ENCODE results near the gene NCR2.

The NCR2 gene

DNA sequence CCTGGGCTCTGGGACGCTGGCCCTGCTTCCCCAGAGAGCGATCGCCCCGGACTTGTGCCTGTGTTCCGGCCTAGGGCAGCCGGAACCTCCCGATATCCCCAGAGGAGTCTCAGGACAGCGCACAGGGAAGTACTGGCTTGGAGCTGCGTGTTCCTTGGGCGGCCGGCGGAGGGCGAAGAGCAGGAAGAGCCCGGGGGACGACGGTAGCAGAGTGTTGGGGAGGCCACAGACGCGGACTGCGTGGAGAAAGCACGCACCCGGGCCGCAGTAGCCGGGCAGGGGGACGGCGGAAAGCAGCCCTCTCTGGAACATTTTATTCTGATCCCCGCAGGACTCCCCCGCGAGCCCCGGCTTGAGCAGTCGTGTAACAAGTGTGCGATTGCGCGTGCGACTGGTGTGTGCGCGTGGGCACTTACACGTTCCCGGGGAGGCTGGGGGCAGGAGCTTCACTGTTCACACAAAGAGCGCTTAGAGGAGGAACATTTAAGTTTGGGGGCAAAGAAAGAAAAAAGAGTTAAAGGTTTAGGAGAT, 36.1 kb downstream of the NCR2 start:
- peak; percentile 71 for ATAC-seq
- no peak for TF ChIP-seq TCF4 (CRISPR knock-in tag; IDR thresholded peaks at IDR 0.05; ENCODE audit: borderline replicate concordance)
- TF ChIP-seq CSDC2 (CRISPR knock-in tag; IDR thresholded peaks at IDR 0.05): no peak
- TF ChIP-seq RARB (CRISPR knock-in tag; IDR thresholded peaks at IDR 0.05): no peak
- no peak for TF ChIP-seq TOX (CRISPR knock-in tag; IDR thresholded peaks at IDR 0.05; ENCODE audit: borderline replicate concordance)
- no peak for TF ChIP-seq PPARA (CRISPR knock-in tag; IDR thresholded peaks at IDR 0.05; ENCODE audit: borderline replicate concordance)
- TF ChIP-seq ZNF8 (CRISPR knock-in tag; IDR thresholded peaks at IDR 0.05): no peak
- no peak for TF ChIP-seq ZNF70 (CRISPR knock-in tag; IDR thresholded peaks at IDR 0.05)
- no peak for TF ChIP-seq ISL1 (CRISPR knock-in tag; IDR thresholded peaks at IDR 0.05)
- TF ChIP-seq TSHZ2 (CRISPR knock-in tag; IDR thresholded peaks at IDR 0.05): no peak
- no peak for TF ChIP-seq ZC3H10 (CRISPR knock-in tag; IDR thresholded peaks at IDR 0.05)
- no peak for TF ChIP-seq GLIS3 (CRISPR knock-in tag; IDR thresholded peaks at IDR 0.05)
- no peak for TF ChIP-seq ZFP30 (CRISPR knock-in tag; IDR thresholded peaks at IDR 0.05)
- TF ChIP-seq OSR1 (CRISPR knock-in tag; IDR thresholded peaks at IDR 0.05): no peak
- TF ChIP-seq ZNF565 (CRISPR knock-in tag; conservative IDR thresholded peaks at IDR 0.05; ENCODE audit: low read depth): no peak
- TF ChIP-seq BACH2 (CRISPR knock-in tag; IDR thresholded peaks at IDR 0.05; ENCODE audit: borderline replicate concordance): no peak

DNA sequence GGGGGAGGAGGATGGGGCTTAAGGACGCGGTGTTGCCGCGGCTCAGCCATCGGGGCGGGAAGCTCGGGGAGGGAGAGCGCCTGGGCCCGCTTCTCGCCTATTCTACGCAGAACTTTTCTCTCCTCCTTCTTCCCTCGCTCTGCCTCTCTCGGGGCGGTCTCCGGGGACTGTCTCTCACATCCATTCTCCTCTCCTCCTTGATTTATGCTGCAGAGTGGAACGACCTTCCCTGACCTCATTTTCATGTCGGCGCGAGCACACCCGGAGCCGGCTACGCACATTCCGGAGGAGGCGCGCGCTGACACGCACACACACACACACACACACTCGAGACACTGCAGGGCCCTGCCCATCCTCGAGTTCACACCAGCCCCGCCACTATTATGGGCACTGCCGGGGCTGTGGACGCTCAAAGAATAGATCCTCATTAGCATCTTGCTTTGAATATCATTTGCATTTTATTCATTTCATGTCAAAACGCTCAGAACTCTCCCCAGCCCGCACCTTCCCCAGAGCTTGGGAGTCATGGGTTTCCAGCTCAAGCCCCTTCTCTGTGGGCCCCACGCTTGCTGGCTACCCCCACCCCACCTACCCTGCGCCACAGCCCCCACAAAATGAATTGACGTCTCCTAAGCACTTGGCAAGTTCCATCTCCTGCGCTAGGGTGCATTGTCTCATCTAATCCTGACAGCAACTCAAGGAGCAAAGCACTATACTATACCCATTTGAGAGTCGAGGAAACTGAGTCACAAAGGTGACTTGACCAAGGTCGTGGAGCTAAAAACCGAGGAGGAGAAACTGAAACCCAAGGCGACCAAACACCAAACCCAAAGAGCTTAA, 36.8 kb downstream of the NCR2 start:
- ATAC-seq: peak; percentile 12
- no peak for TF ChIP-seq ZNF565 (CRISPR knock-in tag; conservative IDR thresholded peaks at IDR 0.05; ENCODE audit: low read depth)
- TF ChIP-seq ESRRG (CRISPR knock-in tag; IDR thresholded peaks at IDR 0.05): no peak
- TF ChIP-seq ISL1 (CRISPR knock-in tag; IDR thresholded peaks at IDR 0.05): no peak
- TF ChIP-seq SNAI2 (CRISPR knock-in tag; IDR thresholded peaks at IDR 0.05): no peak
- no peak for TF ChIP-seq OSR1 (CRISPR knock-in tag; IDR thresholded peaks at IDR 0.05)
- no peak for TF ChIP-seq CSRNP3 (CRISPR knock-in tag; IDR thresholded peaks at IDR 0.05)
- no peak for TF ChIP-seq RARB (CRISPR knock-in tag; IDR thresholded peaks at IDR 0.05)
- TF ChIP-seq ZFP3 (CRISPR knock-in tag; IDR thresholded peaks at IDR 0.05): no peak
- TF ChIP-seq TCF4 (CRISPR knock-in tag; IDR thresholded peaks at IDR 0.05; ENCODE audit: borderline replicate concordance): no peak
- no peak for TF ChIP-seq PATZ1 (CRISPR knock-in tag; IDR thresholded peaks at IDR 0.05; ENCODE audit: borderline replicate concordance)
- TF ChIP-seq ZFP30 (CRISPR knock-in tag; IDR thresholded peaks at IDR 0.05): no peak
- TF ChIP-seq, protein P1, sequence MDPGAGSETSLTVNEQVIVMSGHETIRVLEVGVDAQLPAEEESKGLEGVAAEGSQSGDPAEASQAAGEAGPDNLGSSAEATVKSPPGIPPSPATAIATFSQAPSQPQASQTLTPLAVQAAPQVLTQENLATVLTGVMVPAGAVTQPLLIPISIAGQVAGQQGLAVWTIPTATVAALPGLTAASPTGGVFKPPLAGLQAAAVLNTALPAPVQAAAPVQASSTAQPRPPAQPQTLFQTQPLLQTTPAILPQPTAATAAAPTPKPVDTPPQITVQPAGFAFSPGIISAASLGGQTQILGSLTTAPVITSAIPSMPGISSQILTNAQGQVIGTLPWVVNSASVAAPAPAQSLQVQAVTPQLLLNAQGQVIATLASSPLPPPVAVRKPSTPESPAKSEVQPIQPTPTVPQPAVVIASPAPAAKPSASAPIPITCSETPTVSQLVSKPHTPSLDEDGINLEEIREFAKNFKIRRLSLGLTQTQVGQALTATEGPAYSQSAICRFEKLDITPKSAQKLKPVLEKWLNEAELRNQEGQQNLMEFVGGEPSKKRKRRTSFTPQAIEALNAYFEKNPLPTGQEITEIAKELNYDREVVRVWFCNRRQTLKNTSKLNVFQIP (CRISPR knock-in tag; IDR thresholded peaks at IDR 0.05; ENCODE audit: borderline replicate concordance, low read depth): no peak
- no peak for TF ChIP-seq ZNF70 (CRISPR knock-in tag; IDR thresholded peaks at IDR 0.05)
- no peak for TF ChIP-seq CSDC2 (CRISPR knock-in tag; IDR thresholded peaks at IDR 0.05)
- no peak for TF ChIP-seq ARNTL (CRISPR knock-in tag; IDR thresholded peaks at IDR 0.05; ENCODE audit: borderline replicate concordance, low read depth)
- no peak for TF ChIP-seq GLIS3 (CRISPR knock-in tag; IDR thresholded peaks at IDR 0.05)
- TF ChIP-seq TOX (CRISPR knock-in tag; IDR thresholded peaks at IDR 0.05; ENCODE audit: borderline replicate concordance): no peak
- TF ChIP-seq TSHZ2 (CRISPR knock-in tag; IDR thresholded peaks at IDR 0.05): no peak
